Measurements from ENCODE around the gene NPRL2.

Gene NPRL2

DNA sequence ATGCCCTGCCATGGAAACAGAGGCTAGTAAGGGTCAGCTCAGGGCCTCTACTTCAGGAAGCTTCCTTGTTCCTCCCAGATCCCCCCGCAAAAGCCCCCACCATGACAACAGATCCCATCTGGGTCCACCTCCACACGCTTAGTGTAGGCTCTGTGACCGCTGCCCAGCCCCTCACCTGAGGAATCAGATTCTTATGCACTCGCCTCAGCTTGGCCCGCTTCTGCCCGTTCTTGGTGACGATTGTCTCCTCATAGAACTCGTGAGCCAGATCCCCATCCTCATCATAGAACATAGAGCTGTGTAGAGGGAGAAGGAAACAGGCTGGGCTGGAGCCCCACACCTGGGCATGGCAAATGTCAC, 24.4 kb downstream of the NPRL2 start:
- Histone ChIP-seq H3K4me2 (ENCODE audit: low read depth, low read length) (no peak overlapping the region), H3K27ac (ENCODE audit: low read length) (no peak overlapping the region), H3F3A (ENCODE audit: insufficient read depth, low read length) (peaks cover 12% of the 10 kb centered on the region; the same call in 1 of the 2 replicates), H3K4me1 (ENCODE audit: low read length) (0 out of 2 replicates have a peak, but pooled peaks cover 5% of the 10 kb centered on the region), H3K79me2 (ENCODE audit: low read length) (peaks cover 33% of the 10 kb centered on the region), H3K27me3 (replicated peaks; ENCODE audit: insufficient read depth, low read length) (no peaks in the 10 kb centered on the region), H4K20me1 (ENCODE audit: insufficient read depth, low read length) (no peaks in the 10 kb centered on the region), H3K9ac (ENCODE audit: low read length) (no peak overlapping the region), H3K9me3 (replicated peaks; ENCODE audit: insufficient read depth, low read length) (no peaks in the 10 kb centered on the region), H3K4me3 (ENCODE audit: low read length) (no peak overlapping the region), H2AFZ (ENCODE audit: low read length) (no peak overlapping the region), H3K36me3 (replicated peaks; ENCODE audit: insufficient read depth, low read length) (peaks cover 8% of the 10 kb centered on the region), H3K9me2 (replicated peaks; ENCODE audit: insufficient read depth, low read length) (no peaks in the 10 kb centered on the region)
- no peak for TF ChIP-seq EZH2phosphoT487 (IDR thresholded peaks at IDR 0.05; ENCODE audit: low read length)
- no peak for TF ChIP-seq EZH2 (optimal IDR thresholded peaks at IDR 0.05; ENCODE audit: low read depth, low read length)
- TF ChIP-seq CTCF (IDR thresholded peaks at IDR 0.05; ENCODE audit: low read length), result no peak
- no peak for DNase-seq

DNA sequence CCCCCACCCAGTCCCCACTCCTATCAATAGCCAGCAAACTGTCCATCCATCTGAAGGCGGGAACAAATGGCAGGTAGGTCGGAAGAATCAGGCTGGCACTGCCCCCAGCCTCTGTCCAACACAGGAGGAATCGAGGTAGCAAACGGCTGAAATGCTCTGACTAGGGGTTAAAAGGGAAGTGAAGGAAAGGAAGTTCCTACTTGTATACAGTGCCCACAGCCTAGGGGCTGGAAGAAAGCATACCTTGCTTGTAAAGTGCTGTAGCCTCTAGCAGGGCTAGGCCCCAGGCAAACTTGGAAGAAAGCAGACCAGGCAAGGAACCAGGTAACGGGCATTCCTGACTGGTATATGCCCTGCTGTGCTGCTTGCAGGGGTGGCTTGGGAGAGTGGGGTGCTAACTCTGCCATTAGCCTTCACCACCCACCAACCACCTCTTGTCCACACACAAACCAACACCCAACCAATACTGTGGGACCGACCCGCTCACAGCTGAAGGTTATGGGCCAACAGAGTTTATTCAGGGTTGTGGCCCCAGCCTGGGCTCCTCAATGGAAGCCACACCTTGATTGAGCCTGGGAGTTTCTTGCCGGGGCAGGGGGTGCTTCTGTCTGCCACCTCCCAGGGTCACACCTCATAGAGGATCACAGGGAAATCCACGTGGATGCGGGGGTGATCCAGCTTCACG, 24.9 kb downstream of the NPRL2 start:
- H3K9me3 ChIP-seq (replicated peaks; ENCODE audit: insufficient read depth, low read length), result no peaks in the 10 kb centered on the region
- H3K4me3 ChIP-seq (ENCODE audit: low read length), result no peak overlapping the region
- H3K79me2 ChIP-seq (ENCODE audit: low read length), result peaks cover 28% of the 10 kb centered on the region
- H3K27me3 ChIP-seq (replicated peaks; ENCODE audit: insufficient read depth, low read length), result no peaks in the 10 kb centered on the region
- peaks cover 12% of the 10 kb centered on the region; the same call in 1 of the 2 replicates for H3F3A ChIP-seq (ENCODE audit: insufficient read depth, low read length)
- peaks cover 4% of the 10 kb centered on the region for H3K36me3 ChIP-seq (replicated peaks; ENCODE audit: insufficient read depth, low read length)
- no peaks in the 10 kb centered on the region for H4K20me1 ChIP-seq (ENCODE audit: insufficient read depth, low read length)
- H3K27ac ChIP-seq (ENCODE audit: low read length), result no peak overlapping the region
- H2AFZ ChIP-seq (ENCODE audit: low read length), result no peak overlapping the region
- TF ChIP-seq EZH2 (optimal IDR thresholded peaks at IDR 0.05; ENCODE audit: low read depth, low read length) (no peak), EZH2phosphoT487 (IDR thresholded peaks at IDR 0.05; ENCODE audit: low read length) (no peak), CTCF (IDR thresholded peaks at IDR 0.05; ENCODE audit: low read length) (no peak)
- no peak overlapping the region for H3K4me2 ChIP-seq (ENCODE audit: low read depth, low read length)
- H3K9ac ChIP-seq (ENCODE audit: low read length), result no peak overlapping the region
- DNase-seq, result no peak
- 0 out of 2 replicates have a peak, but pooled peaks cover 5% of the 10 kb centered on the region for H3K4me1 ChIP-seq (ENCODE audit: low read length)
- no peaks in the 10 kb centered on the region for H3K9me2 ChIP-seq (replicated peaks; ENCODE audit: insufficient read depth, low read length)

- Histone ChIP-seq H3K27ac (ENCODE audit: low read length) (no peak overlapping the region), H4K20me1 (ENCODE audit: insufficient read depth, low read length) (no peaks in the 10 kb centered on the region), H3K4me3 (ENCODE audit: low read length) (no peak overlapping the region), H3K9me3 (replicated peaks; ENCODE audit: insufficient read depth, low read length) (no peaks in the 10 kb centered on the region), H3K9me2 (replicated peaks; ENCODE audit: insufficient read depth, low read length) (no peaks in the 10 kb centered on the region), H3K27me3 (replicated peaks; ENCODE audit: insufficient read depth, low read length) (no peaks in the 10 kb centered on the region), H3K4me1 (ENCODE audit: low read length) (0 out of 2 replicates have a peak, but pooled peaks cover 7% of the 10 kb centered on the region), H3K36me3 (replicated peaks; ENCODE audit: insufficient read depth, low read length) (no peaks in the 10 kb centered on the region), H3F3A (ENCODE audit: insufficient read depth, low read length) (peaks cover 12% of the 10 kb centered on the region; the same call in 1 of the 2 replicates), H2AFZ (ENCODE audit: low read length) (no peak overlapping the region), H3K9ac (ENCODE audit: low read length) (no peak overlapping the region), H3K4me2 (ENCODE audit: low read depth, low read length) (no peak overlapping the region), H3K79me2 (ENCODE audit: low read length) (peaks cover 30% of the 10 kb centered on the region)
- TF ChIP-seq CTCF (IDR thresholded peaks at IDR 0.05; ENCODE audit: low read length) (no peak), EZH2 (optimal IDR thresholded peaks at IDR 0.05; ENCODE audit: low read depth, low read length) (no peak), EZH2phosphoT487 (IDR thresholded peaks at IDR 0.05; ENCODE audit: low read length) (no peak)
- DNase-seq, result no peak
These were observed 25.5 kb downstream of the NPRL2 start for GRCh38 chr3:50325113-50325480.

Data from MM.1S (cell line).